Keratinocyte (primary cell): ENCODE data around the gene SMIM26. TPM values are rescaled to one million over a fixed set of nuclear protein-coding genes. Genes with fewer than 3 reads are reported as not detected.

Experiments
- polyA plus RNA-seq, 5 experiments: library from polyadenylated mRNA; depleted of rRNA in 3 of 5; stranded (reverse) in 3 of 5; stranded (forward) in 1 of 5; unstranded in 1 of 5; fragments of >200 nt; gene quantifications; 1 replicate in 1 of 5; 2 replicates in 3 of 5; 3 replicates in 1 of 5; pipeline versions ENCODE4 v1.2.1 to v1.2.3, GENCODE V29; 2011 to 2012; ENCODE audit warnings: missing spikeins in 2 of 5, low read depth in 1 of 5, low replicate concordance in 1 of 5
- small RNA-seq, 3 experiments: library from RNA; depleted of rRNA; stranded (forward); fragments of <200 nt; gene quantifications; one replicate each; pipeline ENCODE3, GENCODE V24; 2012; ENCODE audit warnings: low read depth in 3 of 3, low replicate concordance in 1 of 3; ENCODE audit not compliant: insufficient read length in 3 of 3

The SMIM26 gene
- polyA plus RNA-seq, 1 donor (not counting 4 experiments of a cell fraction or from before 2014, with no cell fraction given) = 124 TPM

Small RNAs within 50 kb of the gene (small RNA-seq; reads per million reads assigned to genes)
- gene RN7SL638P (0 reads per million in 3 experiments), gene RNU6ATAC34P (0 reads per million in 3 experiments)

Other genes with a start within 250 kb of the SMIM26 start
- gene DZANK1, start 100.4 kb upstream of the SMIM26 start, polyA plus RNA-seq = 1.7 to 3.4 TPM (median 3.0 TPM) in 3 replicates
- 8.0 to 12.2 TPM (median 12.0 TPM) in 3 replicates for gene POLR3F, start 100.0 kb upstream of the SMIM26 start, polyA plus RNA-seq
- 16.5 to 17.9 TPM (median 17.3 TPM) in 3 replicates for gene RBBP9, start 70.2 kb upstream of the SMIM26 start, polyA plus RNA-seq
- 96.1 to 104 TPM (median 102 TPM) in 3 replicates for gene SEC23B, start 59.5 kb upstream of the SMIM26 start, polyA plus RNA-seq
- 49.3 to 79.2 TPM (median 68.3 TPM) in 3 replicates for gene DTD1, start 20.6 kb downstream of the SMIM26 start, polyA plus RNA-seq
- not detected in 3 replicates for gene SCP2D1, start 246.4 kb downstream of the SMIM26 start, polyA plus RNA-seq